Measurements from ENCODE around the gene FAM89A.
"Not testable (repeated sequence)": the region's sequence is repeated elsewhere in the genome, so short reads cannot be mapped to it uniquely, and the experiment has no call there.

The FAM89A gene

GRCh38 chr1:231046730-231047395 is 6.8 kb upstream of the FAM89A start:
- DNase-seq (ENCODE audit: insufficient read length, low spot score) (no peak), FAIRE-seq (no peak)
- TF ChIP-seq CTCF (IDR thresholded peaks at IDR 0.05; ENCODE audit: insufficient read depth, missing control alignments): no peak

- FAIRE-seq; DNase-seq (ENCODE audit: insufficient read length, low spot score): not testable (repeated sequence)
Observed at GRCh38 chr1:231045921-231046729, 6.1 kb upstream of the FAM89A start.

GRCh38 chr1:231045286-231045685 is 5.2 kb upstream of the FAM89A start:
- FAIRE-seq (no peak), DNase-seq (ENCODE audit: insufficient read length, low spot score) (no peak)

GRCh38 chr1:231044588-231044987 is 4.5 kb upstream of the FAM89A start:
- FAIRE-seq: no peak
- no peak for DNase-seq (ENCODE audit: insufficient read length, low spot score)
- no peak for TF ChIP-seq CTCF (IDR thresholded peaks at IDR 0.05; ENCODE audit: insufficient read depth, missing control alignments)

More at GRCh38 chr1:231045286-231045685, 5.2 kb upstream of the FAM89A start:
- no peak for TF ChIP-seq CTCF (IDR thresholded peaks at IDR 0.05; ENCODE audit: insufficient read depth, missing control alignments)

GRCh38 chr1:231041719-231042261 is 1.7 kb upstream of the FAM89A start:
- no peak for FAIRE-seq
- no peak for TF ChIP-seq CTCF (IDR thresholded peaks at IDR 0.05; ENCODE audit: insufficient read depth, missing control alignments)
- no peak for DNase-seq (ENCODE audit: insufficient read length, low spot score)

GRCh38 chr1:231040800-231041718 is 1.0 kb upstream of the FAM89A start:
- FAIRE-seq (peak; percentile 97), DNase-seq (ENCODE audit: insufficient read length, low spot score) (peak; percentile 60)
- TF ChIP-seq CTCF (IDR thresholded peaks at IDR 0.05; ENCODE audit: insufficient read depth, missing control alignments): no peak
